Transverse colon (tissue), 4 donors: ENCODE results near the gene MRPL16. TPM values are rescaled to one million over a fixed set of nuclear protein-coding genes. Genes with fewer than 3 reads are reported as not detected.

Experiments used
- DNase-seq: peaks from one replicate; pipeline ENCODE4 v3.0.0-alpha.2; 2019
- H3K27ac ChIP-seq, 4 donors: fragments of 200-600 bp; sonication (generic); 2 replicates each; pipeline ENCODE4 v1.5.1; 2016 to 2018; ENCODE audit warnings: inconsistent platforms in 4 of 4
- H3K27me3 ChIP-seq: fragments of 200-600 bp; sonication (generic); 2 replicates; pipeline ENCODE4 v1.5.1; 2017; ENCODE audit warnings: inconsistent platforms
- H3K36me3 ChIP-seq, 4 donors: fragments of 200-600 bp; sonication (generic); 2 replicates each; pipeline ENCODE4 v1.5.1; 2017 to 2019; ENCODE audit warnings: inconsistent platforms in 4 of 4
- H3K4me1 ChIP-seq, 4 donors: fragments of 200-600 bp; sonication (generic); 2 replicates each; pipeline ENCODE4 v1.5.1; 2017 to 2020; ENCODE audit warnings: inconsistent platforms in 4 of 4
- H3K4me3 ChIP-seq, 4 donors: fragments of 200-600 bp; sonication (generic); 1 replicate in 1 of 4; 2 replicates in 3 of 4; pipeline versions ENCODE4 v1.5.1 to v1.6.1; 2017 to 2019; ENCODE audit warnings: inconsistent platforms in 4 of 4
- H3K9me3 ChIP-seq, 2 donors: fragments of 200-600 bp; sonication (generic); 2 replicates each; pipeline ENCODE4 v1.5.1; 2017 to 2019; ENCODE audit warnings: inconsistent platforms in 2 of 2
- EP300 ChIP-seq: sonication (generic); formaldehyde crosslinking; IDR thresholded peaks from one replicate; pipeline ENCODE4 v1.6.1; 2017; ENCODE audit warnings: antibody characterized with exemption, low read depth
- POLR2A ChIP-seq: fragments of 450-650 bp; IDR thresholded peaks from one replicate; pipeline ENCODE4 v1.6.1; 2016; ENCODE audit warnings: antibody characterized with exemption, mild to moderate bottlenecking, moderate library complexity
- POLR2AphosphoS5 ChIP-seq, 3 donors: sonication (generic); formaldehyde crosslinking; IDR thresholded peaks; one replicate each; pipeline ENCODE4 v1.6.1; 2016; ENCODE audit warnings: antibody characterized with exemption in 3 of 3
- WGBS, 2 donors: methylation state at CpG; one replicate each; pipeline ENCODE4 v1.1.5; 2018; ENCODE audit warnings: low coverage in 1 of 2; 5-methylcytosine and 5-hydroxymethylcytosine counted together
- in situ Hi-C, 4 donors: fragments of 200-750 bp; cut with MboI; loops; one replicate each; pipeline versions ENCODE4 v1.15.0 to v1.15.1; 2017; ENCODE audit warnings: low sequenced_read_pairs in 3 of 4, low pct_ligation_motif_present in 1 of 4, low pct_unique_long_range_greater_than_20kb in 1 of 4
- intact Hi-C: fragments of 100-400 bp; cut with DNase I; formaldehyde crosslinking; loops from one replicate; pipeline ENCODE4 v1.15.1; 2023; ENCODE audit warnings: low total_unique reads
- total RNA-seq, 4 donors: library from RNA; depleted of rRNA; stranded (reverse); fragments of >200 nt; gene quantifications; one replicate each; pipeline ENCODE4 v1.1.0, GENCODE V29; 2016
- TF ChIP-seq, protein P1 (sequence below), 5 experiments: fragments of 200-600 bp in 3 of 5; fragments of 450-650 bp in 2 of 5; sonication (generic) in 3 of 5; IDR thresholded peaks; 1 replicate in 2 of 5; 2 replicates in 3 of 5; pipeline ENCODE4 v1.5.1; 2016 to 2017; ENCODE audit warnings: antibody characterized with exemption in 5 of 5, inconsistent platforms in 3 of 5, mild to moderate bottlenecking in 2 of 5, moderate library complexity in 1 of 5

Gene MRPL16
- total RNA-seq, 4 donors from 2014 or later, result 7.5 to 62.4 (median 37.2) TPM

DNA sequence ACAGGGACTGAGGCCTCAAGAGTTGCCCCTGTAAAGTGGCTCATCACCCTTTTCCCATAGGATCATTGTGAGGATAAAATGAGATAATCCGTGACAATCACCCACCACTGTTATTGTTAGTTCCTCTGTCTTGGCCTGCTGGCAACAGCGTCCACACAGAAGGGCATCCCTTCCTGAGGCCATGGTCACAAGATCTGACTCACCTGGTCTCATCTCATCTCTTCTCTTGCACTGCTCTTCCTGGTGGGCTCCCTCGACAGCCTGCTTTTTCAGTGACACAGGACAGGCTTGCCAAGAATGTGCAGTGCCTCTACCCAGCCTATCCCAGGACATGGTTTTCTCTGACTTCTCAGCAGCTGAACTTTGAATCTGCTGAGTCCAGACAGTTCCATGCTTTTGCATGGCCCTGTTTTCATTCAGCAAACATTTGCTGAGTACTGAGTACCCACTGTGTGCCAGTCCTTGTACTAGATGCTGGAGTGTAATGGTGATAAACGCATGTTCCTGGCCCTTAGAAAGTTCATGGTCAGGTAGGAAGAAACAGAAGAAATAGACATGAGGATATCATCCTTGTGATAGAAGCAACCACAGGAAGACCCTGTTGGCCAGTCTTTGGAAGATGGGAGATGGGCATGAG is 52.1 kb downstream of the MRPL16 start:
- Histone ChIP-seq H3K4me3 (no peak overlapping the region), H3K36me3 (peaks cover 0 to 4% (median 0%) of the 10 kb centered on the region in 4 donors), H3K4me1 (peaks cover 3 to 33% (median 16%) of the 10 kb centered on the region in 4 donors), H3K9me3 (no peaks in the 10 kb centered on the region), H3K27ac (no peak overlapping the region), H3K27me3 (no peaks in the 10 kb centered on the region)
- in situ Hi-C loops (loop anchor here in 3 of 4 donors (5.0 to 10.0 kb wide), 2 partner anchors 44 to 46 kb away; no protein-coding TSS in a partner anchor), intact Hi-C loops (loop anchor here (5.0 kb wide), 2 partner anchors 44 to 1074 kb away; no protein-coding TSS in a partner anchor)
- 88 to 100% methylated on average over 2 to 4 of the region's 4 CpGs for WGBS, 2 donors
- no peak for TF ChIP-seq POLR2AphosphoS5 (IDR thresholded peaks at IDR 0.05)
- no peak for TF ChIP-seq EP300
- no peak for TF ChIP-seq POLR2A
- TF ChIP-seq, protein P1, sequence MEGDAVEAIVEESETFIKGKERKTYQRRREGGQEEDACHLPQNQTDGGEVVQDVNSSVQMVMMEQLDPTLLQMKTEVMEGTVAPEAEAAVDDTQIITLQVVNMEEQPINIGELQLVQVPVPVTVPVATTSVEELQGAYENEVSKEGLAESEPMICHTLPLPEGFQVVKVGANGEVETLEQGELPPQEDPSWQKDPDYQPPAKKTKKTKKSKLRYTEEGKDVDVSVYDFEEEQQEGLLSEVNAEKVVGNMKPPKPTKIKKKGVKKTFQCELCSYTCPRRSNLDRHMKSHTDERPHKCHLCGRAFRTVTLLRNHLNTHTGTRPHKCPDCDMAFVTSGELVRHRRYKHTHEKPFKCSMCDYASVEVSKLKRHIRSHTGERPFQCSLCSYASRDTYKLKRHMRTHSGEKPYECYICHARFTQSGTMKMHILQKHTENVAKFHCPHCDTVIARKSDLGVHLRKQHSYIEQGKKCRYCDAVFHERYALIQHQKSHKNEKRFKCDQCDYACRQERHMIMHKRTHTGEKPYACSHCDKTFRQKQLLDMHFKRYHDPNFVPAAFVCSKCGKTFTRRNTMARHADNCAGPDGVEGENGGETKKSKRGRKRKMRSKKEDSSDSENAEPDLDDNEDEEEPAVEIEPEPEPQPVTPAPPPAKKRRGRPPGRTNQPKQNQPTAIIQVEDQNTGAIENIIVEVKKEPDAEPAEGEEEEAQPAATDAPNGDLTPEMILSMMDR (IDR thresholded peaks at IDR 0.05), result no peak
- DNase-seq, result no peak

DNA sequence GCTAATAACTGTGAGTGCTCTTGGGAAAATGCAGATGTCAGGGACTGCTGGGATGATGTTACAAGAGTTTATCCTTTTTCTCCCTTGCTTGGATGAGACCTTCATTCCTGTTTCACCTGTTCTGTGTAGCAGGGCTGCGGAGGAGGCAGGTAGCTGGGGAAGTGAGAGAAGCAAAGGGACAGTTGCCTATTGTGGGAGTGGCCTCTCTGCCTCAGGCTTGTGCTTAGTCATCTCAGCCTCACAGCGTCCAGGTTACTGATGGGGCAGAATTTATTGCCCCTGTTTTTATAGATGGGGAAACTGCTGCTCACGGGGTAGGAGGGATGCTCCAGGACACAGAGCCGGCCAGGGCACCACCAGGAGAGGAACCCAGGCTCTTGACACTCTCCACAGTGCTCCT is 53.7 kb downstream of the MRPL16 start:
- Histone ChIP-seq H3K36me3 (no peaks in the 10 kb centered on the region), H3K9me3 (no peaks in the 10 kb centered on the region), H3K27me3 (no peaks in the 10 kb centered on the region), H3K4me3 (peak overlapping the region in 1 of 4 donors; percentile 80), H3K4me1 (peaks cover 3 to 28% (median 16%) of the 10 kb centered on the region in 4 donors), H3K27ac (peak overlapping the region; percentile 94 to 98 (median 96))
- DNase-seq, result peak; percentile 77
- 25% methylated on average over 4 of the region's 4 CpGs; no CpG with 5 or more reads in 1 of the 2 donors for WGBS, 2 donors
- in situ Hi-C loops, result loop anchor here in 3 of 4 donors (5.0 to 10.0 kb wide), 2 partner anchors 45 to 48 kb away; no protein-coding TSS in a partner anchor
- intact Hi-C loops, result loop anchor here (5.0 kb wide), 2 partner anchors 45 to 1075 kb away; no protein-coding TSS in a partner anchor
- peak; percentile 53 for TF ChIP-seq POLR2A
- peak in 2 of 3 donors; percentile 33 to 86 for TF ChIP-seq POLR2AphosphoS5 (IDR thresholded peaks at IDR 0.05)
- TF ChIP-seq, protein P1 (IDR thresholded peaks at IDR 0.05), result no peak

DNA sequence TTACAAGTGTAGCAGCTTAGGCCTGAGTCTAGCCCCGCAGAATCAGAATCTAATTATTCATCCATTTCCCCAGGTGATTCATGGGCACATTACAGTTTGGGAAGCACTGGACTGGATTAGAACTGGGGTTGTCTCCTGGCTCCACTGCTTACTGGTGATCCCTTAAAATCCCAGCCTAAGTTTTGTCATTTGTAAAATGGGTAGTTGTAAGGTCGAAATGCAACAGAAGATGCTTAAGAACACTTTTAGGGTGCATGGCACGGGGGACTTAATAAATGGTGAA is 54.1 kb downstream of the MRPL16 start:
- H3K4me3 ChIP-seq, result peak overlapping the region in 2 of 4 donors; percentile 80 to 91
- in situ Hi-C loops (loop anchor here in 3 of 4 donors (5.0 to 10.0 kb wide), 2 partner anchors 46 to 48 kb away; no protein-coding TSS in a partner anchor), intact Hi-C loops (loop anchor here (5.0 kb wide), 2 partner anchors 46 to 1076 kb away; no protein-coding TSS in a partner anchor)

More for the DNA sequence above, 54.1 kb downstream of the MRPL16 start:
- DNase-seq, result no peak
- TF ChIP-seq POLR2A, result no peak
- TF ChIP-seq EP300, result no peak
- TF ChIP-seq, protein P1 (IDR thresholded peaks at IDR 0.05), result no peak
- TF ChIP-seq POLR2AphosphoS5 (IDR thresholded peaks at IDR 0.05), result no peak
- Histone ChIP-seq H3K9me3 (no peaks in the 10 kb centered on the region), H3K27ac (peak overlapping the region; percentile 94 to 98 (median 96)), H3K36me3 (no peaks in the 10 kb centered on the region), H3K4me1 (peaks cover 3 to 24% (median 16%) of the 10 kb centered on the region in 4 donors), H3K27me3 (no peaks in the 10 kb centered on the region)
- WGBS, 2 donors, result 33% methylated on average over 3 of the region's 3 CpGs

Other genes starting within 250 kb of the MRPL16 start
- 10 to 100 TPM; 27.7 to 59.1 (median 47.2) TPM for gene OSBP, start 195.0 kb downstream of the MRPL16 start, total RNA-seq
- 10 to 100 TPM; 13.5 to 93.9 (median 20.9) TPM for gene PATL1, start 141.7 kb downstream of the MRPL16 start, total RNA-seq
- not detected for gene OR10V1, start 96.9 kb downstream of the MRPL16 start, total RNA-seq
- gene STX3, start 55.4 kb downstream of the MRPL16 start, total RNA-seq, result 100 to 1,000 TPM; 131 to 156 (median 142) TPM
- gene CBLIF, start 34.7 kb upstream of the MRPL16 start, total RNA-seq, result not detected
- not detected for gene TCN1, start 55.7 kb upstream of the MRPL16 start, total RNA-seq
- gene OOSP3, start 68.0 kb upstream of the MRPL16 start, total RNA-seq, result not detected
- not detected for gene OOSP1, start 127.7 kb upstream of the MRPL16 start, total RNA-seq
- gene OOSP4A, start 153.3 kb upstream of the MRPL16 start, total RNA-seq, result not detected
- gene OOSP4B, start 206.4 kb upstream of the MRPL16 start, total RNA-seq, result not detected
- gene OOSP2, start 229.6 kb upstream of the MRPL16 start, total RNA-seq, result not detected
- not detected for gene MS4A3, start 245.9 kb upstream of the MRPL16 start, total RNA-seq